MM.1S (cell line): ENCODE measurements around the gene LASP1.

Experiments
- EZH2 ChIP-seq: fragments of 300-600 bp; sonication (generic); optimal IDR thresholded peaks from 2 replicates; pipeline ENCODE3; 2017; ENCODE audit warnings: low read depth, mild to moderate bottlenecking, antibody characterized with exemption, low read length, mixed read lengths
- EZH2phosphoT487 ChIP-seq: fragments of 300-600 bp; sonication (generic); IDR thresholded peaks from 2 replicates; pipeline ENCODE4 v1.6.1; 2018; ENCODE audit warnings: antibody characterized with exemption, low read length
- TF ChIP-seq, protein P1 (sequence below): fragments of 300-600 bp; sonication (generic); IDR thresholded peaks from 2 replicates; pipeline ENCODE4 v1.5.1; 2016; ENCODE audit warnings: antibody characterized with exemption, low read length, mixed read lengths

DNA sequence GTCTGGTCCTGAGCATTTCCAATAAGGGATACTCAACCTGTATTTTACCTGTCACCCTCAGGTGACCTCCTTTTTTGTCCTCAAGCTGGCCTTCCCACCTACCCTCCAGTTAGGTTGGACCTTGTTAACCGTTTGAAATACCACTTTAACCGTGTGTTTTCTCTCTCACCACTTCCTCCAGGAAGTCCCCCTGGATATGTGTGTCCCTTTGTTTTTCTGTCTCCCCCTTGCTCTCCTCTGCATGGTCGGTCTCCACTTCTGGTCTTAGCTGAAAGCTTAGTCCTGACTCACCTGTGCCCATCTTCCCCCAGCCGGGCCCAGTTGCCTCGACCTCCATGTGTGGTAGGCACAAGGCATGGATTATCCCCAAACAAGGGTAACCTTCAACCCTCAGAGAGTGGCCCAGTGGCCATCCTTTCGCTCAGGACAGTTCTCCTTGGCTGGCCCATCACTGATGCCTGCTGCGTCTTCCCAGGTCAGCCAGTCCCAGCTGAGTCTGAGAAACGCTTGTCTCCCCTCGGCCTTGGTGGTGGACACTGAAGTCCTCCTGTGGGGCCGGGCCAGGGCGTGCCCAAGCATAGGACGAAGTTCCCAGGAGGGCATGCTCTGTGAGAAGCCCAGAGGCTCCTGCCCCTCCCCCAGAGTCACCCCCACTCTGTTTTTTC lies 20.0 kb downstream of the LASP1 start:
- TF ChIP-seq, protein P1, sequence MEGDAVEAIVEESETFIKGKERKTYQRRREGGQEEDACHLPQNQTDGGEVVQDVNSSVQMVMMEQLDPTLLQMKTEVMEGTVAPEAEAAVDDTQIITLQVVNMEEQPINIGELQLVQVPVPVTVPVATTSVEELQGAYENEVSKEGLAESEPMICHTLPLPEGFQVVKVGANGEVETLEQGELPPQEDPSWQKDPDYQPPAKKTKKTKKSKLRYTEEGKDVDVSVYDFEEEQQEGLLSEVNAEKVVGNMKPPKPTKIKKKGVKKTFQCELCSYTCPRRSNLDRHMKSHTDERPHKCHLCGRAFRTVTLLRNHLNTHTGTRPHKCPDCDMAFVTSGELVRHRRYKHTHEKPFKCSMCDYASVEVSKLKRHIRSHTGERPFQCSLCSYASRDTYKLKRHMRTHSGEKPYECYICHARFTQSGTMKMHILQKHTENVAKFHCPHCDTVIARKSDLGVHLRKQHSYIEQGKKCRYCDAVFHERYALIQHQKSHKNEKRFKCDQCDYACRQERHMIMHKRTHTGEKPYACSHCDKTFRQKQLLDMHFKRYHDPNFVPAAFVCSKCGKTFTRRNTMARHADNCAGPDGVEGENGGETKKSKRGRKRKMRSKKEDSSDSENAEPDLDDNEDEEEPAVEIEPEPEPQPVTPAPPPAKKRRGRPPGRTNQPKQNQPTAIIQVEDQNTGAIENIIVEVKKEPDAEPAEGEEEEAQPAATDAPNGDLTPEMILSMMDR, result no peak
- TF ChIP-seq EZH2 (no peak), EZH2phosphoT487 (no peak)
